NCI-H2081 treated with DMSO at 0.1 percent for 48 hours (cell line): ENCODE measurements around the gene MAST4.

Source experiments
- DNase-seq: peaks from one replicate; lab custom pipeline; 2025; lab: John Stamatoyannopoulos, UW

Gene MAST4

GRCh38 chr5:66908230-66908629 is 312.0 kb downstream of the MAST4 start:
- DNase-seq, result no peak

- no peak for DNase-seq
Measured at GRCh38 chr5:66909364-66909763, 313.2 kb downstream of the MAST4 start.

DNA sequence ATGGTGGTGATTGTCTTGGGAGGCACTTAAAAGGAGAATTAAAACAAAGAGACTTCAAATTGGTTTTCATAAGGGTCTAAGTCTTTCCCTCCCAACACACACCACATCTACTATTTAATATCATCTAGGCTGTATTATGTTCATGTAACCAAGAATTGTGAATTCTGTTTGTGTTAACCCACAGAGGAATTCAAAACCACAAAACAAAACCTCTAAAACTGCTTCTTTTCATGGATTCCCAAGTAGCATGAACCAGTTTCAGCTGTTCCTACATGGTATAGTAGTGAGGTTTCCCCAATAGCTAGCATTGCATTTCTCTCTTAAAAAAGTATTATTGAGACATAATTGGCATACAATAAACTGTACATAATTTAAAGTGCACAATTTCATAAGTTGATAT is 316.6 kb downstream of the MAST4 start:
- no peak for DNase-seq

DNA sequence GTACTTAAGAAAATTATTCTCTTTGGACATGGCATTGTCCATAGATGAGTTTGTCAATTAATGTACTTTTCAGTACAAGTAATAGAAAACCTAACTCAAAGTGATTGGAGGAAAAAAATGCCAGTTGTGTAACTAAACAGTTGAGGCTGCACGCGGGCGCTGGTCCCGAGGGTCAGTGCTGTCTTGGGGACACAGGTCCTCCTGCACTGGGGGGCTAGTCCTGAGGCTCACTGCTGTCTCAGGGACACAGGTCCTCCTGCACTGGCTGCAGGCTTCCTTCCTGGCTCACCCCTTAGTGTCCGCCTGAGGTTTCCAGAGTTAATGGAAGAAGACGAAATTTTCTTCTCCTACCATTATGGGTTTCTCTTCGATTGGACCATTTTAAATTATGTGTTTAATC is 319.3 kb downstream of the MAST4 start:
- no peak for DNase-seq

- no peak for DNase-seq
Measured at GRCh38 chr5:66922881-66923280, 326.7 kb downstream of the MAST4 start.

- DNase-seq, result no peak
Measured at GRCh38 chr5:66923457-66923856, 327.3 kb downstream of the MAST4 start.

GRCh38 chr5:66923922-66924321 is 327.7 kb downstream of the MAST4 start:
- no peak for DNase-seq

DNA sequence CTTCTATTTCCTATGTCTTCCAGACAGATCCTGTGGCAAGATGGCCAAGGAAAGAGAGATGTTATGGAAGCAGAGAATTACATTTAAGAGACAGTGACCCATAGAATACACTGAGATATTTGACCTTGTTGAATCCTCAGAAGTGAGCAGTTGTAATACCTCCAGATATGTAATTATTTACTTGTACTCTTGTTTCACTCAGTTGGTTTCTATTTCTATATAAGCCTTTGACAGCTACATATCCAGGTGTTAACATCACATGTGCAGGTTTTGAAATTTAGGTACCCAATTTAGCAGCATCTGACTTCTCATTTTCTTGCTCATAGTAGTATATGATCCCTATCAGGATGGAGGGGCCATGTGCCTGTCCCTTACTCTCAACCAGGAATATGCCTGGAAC is 330.9 kb downstream of the MAST4 start:
- no peak for DNase-seq

GRCh38 chr5:66929281-66929680 is 333.1 kb downstream of the MAST4 start:
- DNase-seq, result no peak

DNA sequence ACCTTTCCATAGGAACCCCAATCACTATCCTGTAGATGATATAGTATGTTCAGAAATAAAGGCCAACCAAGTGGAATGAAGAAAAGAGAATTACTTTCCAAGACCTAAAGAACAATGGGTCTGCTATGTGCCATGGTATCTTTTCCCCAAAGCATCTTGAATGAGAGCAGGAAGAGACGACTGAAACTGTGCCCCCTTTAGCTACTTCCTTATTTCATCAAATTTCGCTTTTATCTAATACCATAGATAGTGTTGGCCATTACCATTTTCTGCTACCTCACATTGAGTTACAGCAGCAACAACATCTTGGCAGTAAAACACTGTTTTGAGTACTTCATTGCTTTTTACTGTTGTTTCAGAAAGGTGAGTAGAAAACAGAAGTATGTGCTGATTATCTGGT is 333.8 kb downstream of the MAST4 start:
- no peak for DNase-seq

- DNase-seq, result no peak
Measured at GRCh38 chr5:66931651-66932050, 335.5 kb downstream of the MAST4 start.

DNA sequence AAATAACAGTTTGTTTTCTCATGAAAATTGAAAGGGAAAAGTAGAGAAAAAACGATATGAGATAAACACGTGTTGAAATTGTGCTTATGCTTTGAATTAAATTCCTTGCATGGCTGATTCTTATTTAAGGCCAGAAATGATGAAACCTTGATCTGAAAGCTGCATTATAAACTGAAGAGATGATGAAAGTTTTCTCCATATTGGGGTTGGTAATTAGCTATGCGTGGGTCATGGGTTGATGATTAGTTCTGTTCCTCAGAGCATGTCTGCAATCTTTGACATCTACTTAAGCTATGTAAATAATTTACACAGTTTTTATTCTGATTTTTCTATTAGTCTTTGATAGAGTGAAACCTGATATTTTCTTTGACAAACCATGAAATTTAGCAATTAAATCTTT is 336.3 kb downstream of the MAST4 start:
- DNase-seq, result no peak

- no peak for DNase-seq
Measured at GRCh38 chr5:66933066-66933465, 336.9 kb downstream of the MAST4 start.

- DNase-seq, result no peak
Measured at GRCh38 chr5:66939094-66939493, 342.9 kb downstream of the MAST4 start.

- DNase-seq, result no peak
Measured at GRCh38 chr5:66945389-66946349, 349.5 kb downstream of the MAST4 start.

DNA sequence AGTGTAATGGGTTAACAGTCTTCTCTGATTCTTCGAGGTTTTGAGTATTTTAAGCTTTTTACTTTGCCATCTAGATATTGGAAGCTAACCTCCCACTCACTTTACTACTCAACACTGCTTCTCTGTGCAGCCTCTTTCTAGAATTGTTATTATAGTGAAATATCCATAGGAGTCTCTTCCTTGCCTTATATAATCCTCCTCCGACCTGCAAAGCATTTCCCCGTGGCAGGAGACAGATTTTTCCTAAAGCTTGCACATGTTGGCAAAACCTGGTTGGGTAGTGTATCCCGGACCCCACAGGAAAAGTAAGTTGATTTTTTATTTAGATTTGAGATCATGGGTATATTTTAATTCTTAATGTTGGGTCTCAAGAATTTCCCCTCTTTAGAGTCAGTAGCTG is 351.3 kb downstream of the MAST4 start:
- DNase-seq, result no peak

GRCh38 chr5:66949066-66949465 is 352.9 kb downstream of the MAST4 start:
- DNase-seq, result no peak

DNA sequence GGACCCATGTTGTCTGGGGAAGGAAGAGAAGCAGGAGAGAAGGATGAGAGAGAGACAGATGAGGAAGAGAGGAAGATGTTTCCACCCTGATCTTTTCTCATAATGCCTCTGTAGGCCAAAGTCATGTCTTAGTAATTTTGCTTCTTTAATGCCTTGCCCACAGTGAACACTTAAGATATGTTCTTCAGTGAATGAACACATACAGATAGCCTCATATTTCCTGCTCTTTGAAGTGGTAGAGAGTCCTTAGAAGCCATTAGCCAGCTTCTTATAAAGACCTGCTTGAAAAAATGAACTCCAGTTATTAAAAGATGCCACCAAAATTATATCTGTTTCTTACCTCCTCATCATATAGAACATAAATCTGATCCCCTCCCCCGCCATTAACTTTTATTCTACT is 356.0 kb downstream of the MAST4 start:
- DNase-seq, result no peak

GRCh38 chr5:66956439-66956838 is 360.2 kb downstream of the MAST4 start:
- no peak for DNase-seq

DNA sequence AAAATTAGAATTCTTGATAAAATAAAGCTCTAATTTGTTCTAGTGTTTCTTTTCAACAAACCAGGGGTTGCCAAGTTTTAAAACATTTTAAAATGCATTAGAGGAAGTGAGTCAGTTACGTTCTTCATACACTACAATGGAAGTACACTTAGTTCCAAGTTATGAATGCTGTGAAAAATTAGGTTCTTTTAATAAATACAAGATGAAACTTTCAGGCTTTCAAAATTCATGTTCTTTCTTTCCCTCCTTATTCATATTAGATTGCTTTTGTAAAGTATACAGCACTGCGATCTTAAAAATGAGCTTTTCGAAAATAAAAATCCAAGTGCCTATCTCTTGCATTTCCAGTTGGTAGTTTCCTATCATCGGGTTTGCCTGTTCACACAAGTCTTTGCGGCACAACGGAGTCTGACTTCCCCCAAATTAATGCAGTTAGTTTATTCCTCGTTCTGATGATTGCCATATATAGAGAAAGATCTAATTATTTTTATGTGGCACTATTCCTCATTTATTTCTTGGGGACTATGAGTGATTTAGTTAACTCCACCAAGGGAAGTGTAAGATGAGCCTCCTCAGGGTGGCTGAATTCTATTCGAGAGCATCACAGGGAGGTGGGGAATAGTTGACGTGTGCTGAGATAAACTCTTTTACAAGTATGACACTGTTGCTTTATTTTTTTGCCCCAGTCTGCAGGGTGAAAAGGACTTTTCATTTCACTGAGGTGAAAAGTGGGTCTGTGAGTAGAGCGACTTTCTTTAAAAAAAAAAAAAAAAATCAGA is 362.2 kb downstream of the MAST4 start:
- DNase-seq, result no peak

DNA sequence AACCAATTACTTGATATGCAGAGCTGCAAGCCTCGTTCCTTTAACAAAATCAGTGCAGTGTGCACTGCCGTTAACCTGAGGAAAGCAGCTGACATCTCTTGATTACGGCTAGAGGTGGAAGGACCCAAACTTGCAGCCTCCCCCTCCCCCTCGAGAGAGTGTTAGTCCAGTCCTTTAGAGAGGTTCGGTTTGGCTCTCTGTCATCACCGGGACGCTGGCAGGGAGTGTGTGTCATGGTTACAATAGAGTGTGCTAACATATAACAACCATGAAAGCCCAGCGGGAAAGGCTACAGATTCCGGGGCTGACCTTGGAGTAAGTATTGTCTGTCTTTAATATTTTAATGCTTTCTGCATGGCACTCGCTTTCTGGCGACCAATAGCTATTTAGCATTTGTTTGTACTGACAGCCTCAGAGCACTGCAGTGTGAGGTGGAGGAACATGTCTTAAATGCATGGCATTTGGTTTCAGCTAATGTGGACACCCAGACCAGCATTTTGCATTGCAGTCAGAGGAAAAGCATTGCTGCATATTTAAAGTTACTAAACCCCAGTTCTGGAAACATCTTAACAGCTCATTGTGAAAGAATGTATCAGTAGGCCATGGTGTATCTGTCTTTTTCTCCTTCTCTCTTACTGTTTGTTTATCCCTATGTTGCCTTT is 362.9 kb downstream of the MAST4 start:
- no peak for DNase-seq

GRCh38 chr5:66959653-66960052 is 363.5 kb downstream of the MAST4 start:
- DNase-seq, result no peak
